ENCODE measurements around the gene CACFD1. TPM values are rescaled to one million over a fixed set of nuclear protein-coding genes. Genes with fewer than 3 reads are reported as not detected.

The CACFD1 gene
- total and polyA plus RNA-seq, 2 of the 13 experiments (the other 11 are each of a cell fraction or from before 2014, with no cell fraction given) = 13.8 to 14.6 TPM

- TF ChIP-seq MED13 (CRISPR knock-in tag; IDR thresholded peaks at IDR 0.05) (no peak; the same call in 1 of the 2 replicates), CAMTA2 (CRISPR knock-in tag; IDR thresholded peaks at IDR 0.05; ENCODE audit: borderline replicate concordance) (no peak), MXD4 (CRISPR knock-in tag; IDR thresholded peaks at IDR 0.05) (no peak), ZNF136 (CRISPR knock-in tag; IDR thresholded peaks at IDR 0.05; ENCODE audit: low read depth) (no peak), CENPT (CRISPR knock-in tag; IDR thresholded peaks at IDR 0.05; ENCODE audit: low read depth) (no peak), ZNF337 (CRISPR knock-in tag; IDR thresholded peaks at IDR 0.05; ENCODE audit: borderline replicate concordance, low read depth) (no peak), ZNF83 (CRISPR knock-in tag; IDR thresholded peaks at IDR 0.05; ENCODE audit: borderline replicate concordance) (no peak), HNRNPLL (IDR thresholded peaks at IDR 0.05; ENCODE audit: low read depth, low read length, poor library complexity, severe bottlenecking) (peak; percentile 97), ZNF558 (CRISPR knock-in tag; IDR thresholded peaks at IDR 0.05; ENCODE audit: borderline replicate concordance) (no peak), BCL3 (CRISPR knock-in tag; IDR thresholded peaks at IDR 0.05) (no peak), ZSCAN21 (CRISPR knock-in tag; IDR thresholded peaks at IDR 0.05; ENCODE audit: borderline replicate concordance) (peak; percentile 58; the same call in 1 of the 2 replicates), ATF7-NPFF (CRISPR knock-in tag; IDR thresholded peaks at IDR 0.05; ENCODE audit: low read depth) (no peak; the same call in 1 of the 2 replicates), HNRNPUL1 (IDR thresholded peaks at IDR 0.05; ENCODE audit: low read depth, low read length) (no peak), KDM3A (CRISPR knock-in tag; IDR thresholded peaks at IDR 0.05; ENCODE audit: low read depth) (no peak), ZNF761 (CRISPR knock-in tag; conservative IDR thresholded peaks at IDR 0.05) (no peak), ARID4A (CRISPR knock-in tag; IDR thresholded peaks at IDR 0.05; ENCODE audit: borderline replicate concordance) (no peak), IKZF5 (CRISPR knock-in tag; IDR thresholded peaks at IDR 0.05) (peak; percentile 41; the same call in 1 of the 2 replicates), KLF6 (CRISPR knock-in tag; IDR thresholded peaks at IDR 0.05) (no peak), SMARCC2 (IDR thresholded peaks at IDR 0.05) (no peak)
Observed at GRCh38 chr9:133459476-133460404, at the start of gene CACFD1 (continued).

Measured in HepG2 (cell line).